Measurements from ENCODE around the gene CFAP46.
A peak's percentile ranks its signal among the peaks of the same experiment; 100 is the strongest.

CFAP46 gene

GRCh38 chr10:132875435-132875834, 66.9 kb downstream of the CFAP46 start:
- Histone ChIP-seq H3K9me3 (ENCODE audit: severe bottlenecking) (peaks cover 13% of the 10 kb centered on the region), H3K36me3 (no peaks in the 10 kb centered on the region), H3K27ac (no peak overlapping the region), H3K27me3 (ENCODE audit: insufficient read depth, low read depth, severe bottlenecking) (no peaks in the 10 kb centered on the region), H3K4me3 (ENCODE audit: low read depth, low read length) (no peak overlapping the region)
- TF ChIP-seq CTCF (IDR thresholded peaks at IDR 0.05; ENCODE audit: low read depth, low read length): no peak
- no peak for DNase-seq

GRCh38 chr10:132873395-132873794, 69.0 kb downstream of the CFAP46 start:
- TF ChIP-seq CTCF (IDR thresholded peaks at IDR 0.05; ENCODE audit: low read depth, low read length): no peak
- H3K4me3 ChIP-seq (ENCODE audit: low read depth, low read length): no peak overlapping the region
- peaks cover 13% of the 10 kb centered on the region for H3K9me3 ChIP-seq (ENCODE audit: severe bottlenecking)
- DNase-seq: no peak
- H3K36me3 ChIP-seq: no peaks in the 10 kb centered on the region
- H3K27me3 ChIP-seq (ENCODE audit: insufficient read depth, low read depth, severe bottlenecking): no peaks in the 10 kb centered on the region
- H3K27ac ChIP-seq: no peak overlapping the region

GRCh38 chr10:132872658-132873057, 69.7 kb downstream of the CFAP46 start:
- DNase-seq: no peak
- Histone ChIP-seq H3K27ac (no peak overlapping the region), H3K4me3 (ENCODE audit: low read depth, low read length) (no peak overlapping the region), H3K36me3 (no peaks in the 10 kb centered on the region), H3K27me3 (ENCODE audit: insufficient read depth, low read depth, severe bottlenecking) (no peaks in the 10 kb centered on the region), H3K9me3 (ENCODE audit: severe bottlenecking) (peaks cover 13% of the 10 kb centered on the region)
- TF ChIP-seq CTCF (IDR thresholded peaks at IDR 0.05; ENCODE audit: low read depth, low read length): no peak

- Histone ChIP-seq H3K27me3 (ENCODE audit: insufficient read depth, low read depth, severe bottlenecking) (no peaks in the 10 kb centered on the region), H3K4me3 (ENCODE audit: low read depth, low read length) (no peak overlapping the region), H3K36me3 (no peaks in the 10 kb centered on the region), H3K9me3 (ENCODE audit: severe bottlenecking) (peaks cover 12% of the 10 kb centered on the region), H3K27ac (no peak overlapping the region)
- DNase-seq: no peak
- TF ChIP-seq CTCF (IDR thresholded peaks at IDR 0.05; ENCODE audit: low read depth, low read length): no peak
Observed at GRCh38 chr10:132870426-132870825, 71.9 kb downstream of the CFAP46 start.

- Histone ChIP-seq H3K36me3 (no peaks in the 10 kb centered on the region), H3K27me3 (ENCODE audit: insufficient read depth, low read depth, severe bottlenecking) (no peaks in the 10 kb centered on the region), H3K9me3 (ENCODE audit: severe bottlenecking) (peaks cover 8% of the 10 kb centered on the region), H3K27ac (no peak overlapping the region), H3K4me3 (ENCODE audit: low read depth, low read length) (no peak overlapping the region)
- no peak for TF ChIP-seq CTCF (IDR thresholded peaks at IDR 0.05; ENCODE audit: low read depth, low read length)
- no peak for DNase-seq
Observed at GRCh38 chr10:132869621-132870020, 72.7 kb downstream of the CFAP46 start.

- Histone ChIP-seq H3K4me3 (ENCODE audit: low read depth, low read length) (no peak overlapping the region), H3K27ac (no peak overlapping the region), H3K9me3 (ENCODE audit: severe bottlenecking) (peaks cover 8% of the 10 kb centered on the region), H3K36me3 (no peaks in the 10 kb centered on the region), H3K27me3 (ENCODE audit: insufficient read depth, low read depth, severe bottlenecking) (no peaks in the 10 kb centered on the region)
- no peak for TF ChIP-seq CTCF (IDR thresholded peaks at IDR 0.05; ENCODE audit: low read depth, low read length)
- DNase-seq: peak; percentile 2
Observed at GRCh38 chr10:132868995-132869394, 73.4 kb downstream of the CFAP46 start.
